H1 (cell line): Measurements from ENCODE around the gene CDT1. TPM values are rescaled to one million over a fixed set of nuclear protein-coding genes. Genes with fewer than 3 reads are reported as not detected.

Source experiments
- CTCF ChIA-PET: fragments of 300-600 bp; sonication (Branson Sonifier 250); formaldehyde crosslinking; loops from one replicate; lab custom pipeline; 2021; ENCODE audit not compliant: partially characterized antibody; lab: Charles Lee
- POLR2A ChIA-PET: fragments of 300-600 bp; sonication (Branson Sonifier 250); formaldehyde crosslinking; loops from one replicate; lab custom pipeline; 2021; ENCODE audit warnings: inconsistent platforms; ENCODE audit not compliant: partially characterized antibody; lab: Charles Lee
- DNase-seq, 2 experiments: peaks; one replicate each; pipeline versions ENCODE4 v3.0.0 to v3.0.0-alpha.2; 2010 to 2022; ENCODE audit warnings: low spot score in 2 of 2, low read depth in 1 of 2, mixed read lengths in 1 of 2
- FAIRE-seq: peaks from 2 replicates; lab custom pipeline; 2011; peaks lifted over from hg19 to GRCh38; lab: Jason Lieb, UNC
- H2AFZ ChIP-seq: 2 replicates; pipeline ENCODE4 v1.8.1; 2012; ENCODE audit warnings: low read length, inconsistent platforms
- H2AK5ac ChIP-seq: 2 replicates; pipeline ENCODE4 v1.6.1; 2013; ENCODE audit warnings: low read depth, low read length
- H2BK120ac ChIP-seq: replicated peaks from 2 replicates; pipeline ENCODE3; 2013; ENCODE audit warnings: low read depth, low read length, inconsistent platforms
- H2BK12ac ChIP-seq: 2 replicates; pipeline ENCODE4 v1.6.1; 2013; ENCODE audit warnings: low read depth, low read length
- H2BK15ac ChIP-seq: 2 replicates; pipeline ENCODE4 v1.6.1; 2013; ENCODE audit warnings: low read length
- H2BK20ac ChIP-seq: 2 replicates; pipeline ENCODE4 v1.6.1; 2013; ENCODE audit warnings: low read length
- H2BK5ac ChIP-seq: 2 replicates; pipeline ENCODE4 v1.6.1; 2013; ENCODE audit warnings: low read depth, low read length
- H3K14ac ChIP-seq: 2 replicates; pipeline ENCODE4 v1.6.1; 2013; ENCODE audit warnings: inconsistent platforms; ENCODE audit not compliant: insufficient read length
- H3K18ac ChIP-seq: 2 replicates; pipeline ENCODE4 v1.6.1; 2013; ENCODE audit warnings: low read length; ENCODE audit errors: extremely low read depth
- H3K23ac ChIP-seq: 2 replicates; pipeline ENCODE4 v1.6.1; 2013; ENCODE audit warnings: inconsistent platforms; ENCODE audit not compliant: insufficient read length
- H3K23me2 ChIP-seq: 2 replicates; pipeline ENCODE4 v1.6.1; 2013; ENCODE audit warnings: low read depth, low read length
- H3K27ac ChIP-seq: 2 replicates; pipeline ENCODE4 v1.6.1; 2011; ENCODE audit warnings: low read depth, low read length, inconsistent platforms
- H3K27me3 ChIP-seq, 4 experiments: replicated peaks in 1 of 4; 1 replicate in 1 of 4; 2 replicates in 3 of 4; pipeline versions ENCODE4 v1.6.1 to v1.8.1; 2011 to 2013; ENCODE audit warnings: low read length in 3 of 4, mild to moderate bottlenecking in 3 of 4, inconsistent platforms in 2 of 4, mixed read lengths in 2 of 4, moderate library complexity in 1 of 4; ENCODE audit not compliant: control insufficient read depth in 3 of 4, insufficient read depth in 3 of 4; ENCODE audit errors: extremely low read depth in 1 of 4
- H3K36me3 ChIP-seq, 4 experiments: 2 replicates each; pipeline versions ENCODE4 v1.6.1 to v1.8.1; 2011 to 2013; ENCODE audit warnings: mild to moderate bottlenecking in 4 of 4, low read length in 3 of 4, moderate library complexity in 2 of 4, control low read depth in 1 of 4, inconsistent platforms in 1 of 4; ENCODE audit not compliant: insufficient read depth in 4 of 4, control insufficient read depth in 2 of 4
- H3K4ac ChIP-seq: replicated peaks from 2 replicates; pipeline ENCODE3; 2013; ENCODE audit warnings: low read length, low read depth, mixed read lengths, inconsistent platforms; ENCODE audit not compliant: insufficient read length
- H3K4me1 ChIP-seq, 4 experiments: replicated peaks in 1 of 4; 1 replicate in 1 of 4; 2 replicates in 3 of 4; pipeline versions ENCODE4 v1.6.1 to v1.8.1; 2011 to 2013; ENCODE audit warnings: low read length in 3 of 4, inconsistent platforms in 2 of 4, mixed read lengths in 1 of 4; ENCODE audit not compliant: insufficient read depth in 4 of 4, control insufficient read depth in 3 of 4
- H3K4me2 ChIP-seq, 2 experiments: 2 replicates each; pipeline versions ENCODE4 v1.6.1 to v1.8.1; 2011 to 2013; ENCODE audit warnings: low read depth in 2 of 2, low read length in 2 of 2, control low read depth in 1 of 2, inconsistent platforms in 1 of 2, mild to moderate bottlenecking in 1 of 2; ENCODE audit not compliant: insufficient read depth in 1 of 2
- H3K4me3 ChIP-seq, 4 experiments: fragments of 200-600, 300-600 bp in 1 of 4; sonication (generic), shearing (Covaris generic), sonication (Bioruptor Twin) in 1 of 4; 2 replicates each; pipeline versions ENCODE4 v1.5.1 to v1.8.1; 2011 to 2016; ENCODE audit warnings: low read length in 4 of 4, low read depth in 3 of 4, control low read depth in 2 of 4, inconsistent platforms in 2 of 4, mild to moderate bottlenecking in 2 of 4, mixed read lengths in 1 of 4, moderate library complexity in 1 of 4; ENCODE audit not compliant: insufficient read depth in 2 of 4; ENCODE audit errors: extremely low read depth in 1 of 4
- H3K56ac ChIP-seq: replicated peaks from 2 replicates; pipeline ENCODE3; 2013; ENCODE audit warnings: low read depth, mild to moderate bottlenecking, mixed read lengths, low read length, inconsistent platforms; ENCODE audit not compliant: insufficient read length
- H3K79me1 ChIP-seq: 2 replicates; pipeline ENCODE4 v1.6.1; 2013; ENCODE audit warnings: low read depth, low read length, control low read depth
- H3K79me2 ChIP-seq, 2 experiments: 2 replicates each; pipeline versions ENCODE4 v1.6.1 to v1.8.1; 2012 to 2013; ENCODE audit warnings: low read length in 2 of 2, mild to moderate bottlenecking in 2 of 2, inconsistent platforms in 1 of 2; ENCODE audit not compliant: insufficient read depth in 2 of 2, control insufficient read depth in 1 of 2
- H3K9ac ChIP-seq, 4 experiments: replicated peaks in 1 of 4; 1 replicate in 1 of 4; 2 replicates in 3 of 4; pipeline versions ENCODE4 v1.6.1 to v1.8.1; 2011 to 2013; ENCODE audit warnings: low read depth in 3 of 4, low read length in 3 of 4, control low read depth in 2 of 4, mild to moderate bottlenecking in 2 of 4, moderate library complexity in 2 of 4, inconsistent platforms in 1 of 4; ENCODE audit errors: extremely low read depth in 1 of 4
- H3K9me3 ChIP-seq, 2 experiments: 2 replicates each; pipeline versions ENCODE4 v1.6.1 to v1.8.1; 2012 to 2013; ENCODE audit warnings: mild to moderate bottlenecking in 2 of 2, moderate library complexity in 2 of 2, control low read depth in 1 of 2, inconsistent platforms in 1 of 2, low read depth in 1 of 2, low read length in 1 of 2, mixed read lengths in 1 of 2; ENCODE audit not compliant: insufficient read depth in 2 of 2
- H4K20me1 ChIP-seq, 2 experiments: replicated peaks in 1 of 2; 2 replicates each; pipeline versions ENCODE3 to v1.8.1; 2011 to 2013; ENCODE audit warnings: inconsistent platforms in 2 of 2, low read length in 2 of 2, mild to moderate bottlenecking in 1 of 2; ENCODE audit not compliant: insufficient read depth in 2 of 2, control insufficient read depth in 1 of 2
- H4K5ac ChIP-seq: 2 replicates; pipeline ENCODE4 v1.6.1; 2013; ENCODE audit warnings: low read length, low read depth, mixed read lengths, inconsistent platforms; ENCODE audit not compliant: insufficient read length
- H4K8ac ChIP-seq: 2 replicates; pipeline ENCODE4 v1.8.0; 2013; ENCODE audit warnings: mild to moderate bottlenecking, moderate library complexity, low read length, inconsistent platforms; ENCODE audit not compliant: insufficient read depth; ENCODE audit errors: extremely low read depth
- H4K91ac ChIP-seq: replicated peaks from 2 replicates; pipeline ENCODE3; 2013; ENCODE audit warnings: low read length, mixed read lengths, inconsistent platforms; ENCODE audit not compliant: insufficient read length
- BACH1 ChIP-seq: IDR thresholded peaks from 2 replicates; pipeline ENCODE4 v1.6.1; 2012; ENCODE audit warnings: low read length, improper control_type of control experiment
- CEBPB ChIP-seq: IDR thresholded peaks from 2 replicates; pipeline ENCODE4 v1.6.1; 2012; ENCODE audit warnings: low read depth, low read length
- CREB1 ChIP-seq: IDR thresholded peaks from 2 replicates; pipeline ENCODE4 v1.6.1; 2012; ENCODE audit warnings: inconsistent platforms
- CTBP2 ChIP-seq: IDR thresholded peaks from 2 replicates; pipeline ENCODE4 v1.7.0; 2011; ENCODE audit warnings: borderline replicate concordance, mild to moderate bottlenecking, moderate library complexity, mixed read lengths, low read length; ENCODE audit not compliant: insufficient read depth, insufficient read length
- EP300 ChIP-seq, 2 experiments: IDR thresholded peaks; 1 replicate in 1 of 2; 2 replicates in 1 of 2; pipeline ENCODE4 v1.6.1; 2011 to 2012; ENCODE audit warnings: low read depth in 2 of 2, low read length in 2 of 2, mild to moderate bottlenecking in 2 of 2, borderline replicate concordance in 1 of 2, inconsistent platforms in 1 of 2, moderate library complexity in 1 of 2
- GABPA ChIP-seq: IDR thresholded peaks from 2 replicates; pipeline ENCODE4 v1.6.1; 2011; ENCODE audit warnings: mild to moderate bottlenecking, low read length, moderate library complexity, borderline replicate concordance; ENCODE audit not compliant: insufficient read depth
- KDM1A ChIP-seq: fragments of 200-600, 300-600 bp; sonication (generic); IDR thresholded peaks from 2 replicates; pipeline ENCODE4 v1.7.1; 2016; ENCODE audit warnings: mild to moderate bottlenecking, low read length, borderline replicate concordance
- KDM5A ChIP-seq: fragments of 200-600 bp; IDR thresholded peaks from 2 replicates; pipeline ENCODE4 v1.7.1; 2012; ENCODE audit warnings: mild to moderate bottlenecking, low read length, inconsistent platforms, mixed read lengths
- MAX ChIP-seq: IDR thresholded peaks from 2 replicates; pipeline ENCODE4 v1.6.1; 2012; ENCODE audit warnings: inconsistent platforms
- NANOG ChIP-seq: IDR thresholded peaks from 2 replicates; pipeline ENCODE4 v1.6.1; 2011; ENCODE audit warnings: low read length, low read depth, mild to moderate bottlenecking, inconsistent platforms; ENCODE audit not compliant: insufficient read depth, poor library complexity, severe bottlenecking
- RBBP5 ChIP-seq: IDR thresholded peaks from 2 replicates; pipeline ENCODE4 v1.7.1; 2012; ENCODE audit warnings: low read depth, mild to moderate bottlenecking, inconsistent platforms, low read length, moderate library complexity, borderline replicate concordance
- SIN3A ChIP-seq, 2 experiments: IDR thresholded peaks in 1 of 2; conservative IDR thresholded peaks in 1 of 2; 2 replicates each; pipeline ENCODE4 v1.6.1; 2011 to 2012; ENCODE audit warnings: low read length in 2 of 2, improper control_type of control experiment in 1 of 2, low read depth in 1 of 2, mild to moderate bottlenecking in 1 of 2
- TEAD4 ChIP-seq: IDR thresholded peaks from 2 replicates; pipeline ENCODE4 v1.6.1; 2012; ENCODE audit warnings: low read depth, low read length, inconsistent platforms, mixed read lengths
- WGBS, 2 experiments: shearing (Covaris generic) in 1 of 2; methylation state at CpG; one replicate each; pipeline versions ENCODE4 v1.1.6 to v1.1.7; 2013 to 2015; ENCODE audit warnings: low lambda C conversion rate in 2 of 2, mixed read lengths in 2 of 2, inconsistent platforms in 1 of 2, low coverage in 1 of 2, missing lambda C conversion rate in 1 of 2; ENCODE audit not compliant: insufficient replicate concordance in 2 of 2, insufficient coverage in 1 of 2, insufficient read length in 1 of 2; ENCODE audit errors: extremely low coverage in 1 of 2, missing lambda C conversion rate in 1 of 2; 5-methylcytosine and 5-hydroxymethylcytosine counted together
- polyA plus RNA-seq, 7 experiments: library from polyadenylated mRNA; depleted of rRNA in 3 of 7; stranded (reverse) in 5 of 7; unstranded in 2 of 7; fragments of >200 nt in 5 of 7; fragments of 200-250 nt in 2 of 7; gene quantifications; 1 replicate in 5 of 7; 2 replicates in 1 of 7; 4 replicates in 1 of 7; pipeline versions ENCODE4 v1.2.1 to v1.2.3, GENCODE V29; 2011 to 2013; ENCODE audit warnings: missing spikeins in 2 of 7, mixed read lengths in 2 of 7
- total RNA-seq: library from RNA; stranded (reverse); fragmentation: NEBNext Ultra II Directional; extraction: Animal tissue kit (Norgen Biotek cat#: 25700); gene quantifications from 2 replicates; pipeline ENCODE4 v1.2.1, GENCODE V29; 2021

Gene CDT1
- total and polyA plus RNA-seq, 2 of the 8 experiments (the other 6 are each of a cell fraction or from before 2014, with no cell fraction given): 76.7 to 95.4 TPM

GRCh38 chr16:88842308-88842756 lies 38.7 kb downstream of the CDT1 start:
- H2AK5ac ChIP-seq: no peak overlapping the region
- no peak overlapping the region for H4K8ac ChIP-seq
- no peak overlapping the region for H3K56ac ChIP-seq
- H3K4me1 ChIP-seq: no peaks in the 10 kb centered on the region
- no peak for FAIRE-seq
- no peak overlapping the region for H2BK20ac ChIP-seq
- no peaks in the 10 kb centered on the region for H3K79me1 ChIP-seq
- no peak for TF ChIP-seq KDM5A
- no peak for TF ChIP-seq CEBPB
- no peak for TF ChIP-seq BACH1
- no peak for TF ChIP-seq GABPA
- no peak for TF ChIP-seq CTBP2
- no peak for TF ChIP-seq KDM1A
- no peak for TF ChIP-seq EP300 (IDR thresholded peaks at IDR 0.05; ENCODE audit: borderline replicate concordance in 1 of 2, low read depth in 2 of 2, low read length in 2 of 2)
- TF ChIP-seq SIN3A (conservative IDR thresholded peaks at IDR 0.05 in 1 of 2, IDR thresholded peaks at IDR 0.05 in 1 of 2; ENCODE audit: low read depth in 1 of 2, low read length in 2 of 2): no peak
- TF ChIP-seq TEAD4: no peak
- no peak for TF ChIP-seq RBBP5
- TF ChIP-seq MAX: no peak
- TF ChIP-seq CREB1: no peak
- no peak for TF ChIP-seq NANOG
- H3K4ac ChIP-seq: no peak overlapping the region
- no peak overlapping the region for H2BK120ac ChIP-seq
- H3K36me3 ChIP-seq: peaks cover 0 to 5% (median 0%) of the 10 kb centered on the region in 4 experiments; a peak in 2 of 8 replicates
- no peak overlapping the region for H3K14ac ChIP-seq
- 0 out of 2 replicates have a peak overlapping the region, but pooled peaks have one; percentile 27 for H2BK12ac ChIP-seq
- H4K20me1 ChIP-seq: no peaks in the 10 kb centered on the region
- H3K79me2 ChIP-seq: no peaks in the 10 kb centered on the region
- no peak for DNase-seq
- H3K9ac ChIP-seq: no peak overlapping the region
- POLR2A ChIA-PET: interaction anchor here (1.3 kb wide), 1 partner anchor 85 kb away, joined by 3 read pairs; no protein-coding TSS in a partner anchor
- 88% methylated on average over 15 of the region's 15 CpGs; no CpG with 5 or more reads in 1 of the 2 experiments for WGBS, 2 experiments
- H3K23ac ChIP-seq: no peak overlapping the region
- no peak overlapping the region for H4K91ac ChIP-seq
- H3K9me3 ChIP-seq: no peaks in the 10 kb centered on the region
- H3K27me3 ChIP-seq: no peaks in the 10 kb centered on the region
- no peak overlapping the region for H3K27ac ChIP-seq
- H3K23me2 ChIP-seq: no peaks in the 10 kb centered on the region
- H2BK5ac ChIP-seq: no peak overlapping the region
- H2BK15ac ChIP-seq: no peak overlapping the region
- CTCF ChIA-PET: interaction anchor here (1.2 to 2.7 kb wide), 3 partner anchors 14 to 105 kb away, joined by 3 to 10 read pairs (median 3); no protein-coding TSS in a partner anchor
- no peak overlapping the region for H2AFZ ChIP-seq
- no peak overlapping the region for H4K5ac ChIP-seq
- H3K18ac ChIP-seq: no peak overlapping the region
- H3K4me2 ChIP-seq: no peak overlapping the region
- no peak overlapping the region for H3K4me3 ChIP-seq
